ENCODE measurements around the gene ANKRD23.

The ANKRD23 gene

DNA sequence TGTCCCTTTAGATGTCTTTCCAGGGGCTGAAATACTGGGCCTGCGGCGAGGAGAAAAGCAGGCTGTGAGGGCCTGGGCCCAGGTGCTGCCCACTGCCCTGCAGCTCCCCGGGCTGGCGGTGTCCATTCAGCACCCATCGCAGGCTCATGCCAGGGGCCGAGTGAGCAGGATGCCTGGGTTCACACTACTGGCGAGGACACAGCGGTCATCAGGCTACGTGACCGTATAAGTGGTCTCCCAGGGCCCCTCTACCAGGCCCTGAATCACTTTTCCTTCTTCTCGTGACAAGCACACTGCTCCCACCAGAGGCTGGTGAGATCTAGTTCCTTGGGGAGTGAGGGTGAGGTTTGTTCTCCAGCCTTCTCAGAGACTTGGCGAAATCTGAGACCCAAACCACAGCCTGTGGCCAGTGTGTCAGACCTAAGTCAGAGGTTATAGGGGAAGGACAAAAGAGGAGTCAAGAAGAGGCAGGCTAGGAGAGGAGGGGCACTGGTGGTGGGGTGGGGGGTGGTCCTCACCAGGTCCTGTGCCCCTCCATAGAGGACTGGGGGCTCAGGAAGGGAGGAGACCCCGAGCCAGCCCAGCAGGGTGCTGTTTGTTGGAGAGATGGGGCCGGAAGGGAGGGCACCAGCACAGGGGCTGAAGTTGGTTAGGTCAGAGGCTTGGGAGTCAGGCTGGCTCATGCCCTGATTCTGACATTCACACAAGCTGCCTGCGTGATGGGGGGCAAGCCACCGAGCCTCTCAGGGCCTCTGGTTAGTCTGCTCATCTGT lies 32.6 kb upstream of the ANKRD23 start:
- no peak overlapping the region for H3K4me2 ChIP-seq (ENCODE audit: low read length)

GRCh38 chr2:96875498-96876268 lies 31.9 kb upstream of the ANKRD23 start:
- H2AFZ ChIP-seq (ENCODE audit: low read length): no peak overlapping the region
- no peak overlapping the region for H3K9ac ChIP-seq (ENCODE audit: low read length)
- H3K4me2 ChIP-seq (ENCODE audit: low read length): no peak overlapping the region
- no peaks in the 10 kb centered on the region for H3K9me2 ChIP-seq (ENCODE audit: low read depth, low read length)
- no peaks in the 10 kb centered on the region for H4K20me1 ChIP-seq (ENCODE audit: insufficient read depth, low read length)
- H3K27ac ChIP-seq (ENCODE audit: low read depth, low read length, poor library complexity, severe bottlenecking): no peak overlapping the region
- H3K4me3 ChIP-seq (ENCODE audit: low read depth, low read length, poor library complexity, severe bottlenecking): no peak overlapping the region
- no peak for TF ChIP-seq EZH2 (IDR thresholded peaks at IDR 0.05; ENCODE audit: borderline replicate concordance, low read length)
- TF ChIP-seq CTCF (IDR thresholded peaks at IDR 0.05; ENCODE audit: low read length): no peak
- H3K9me3 ChIP-seq (ENCODE audit: low read length): no peaks in the 10 kb centered on the region
- H3K27me3 ChIP-seq (ENCODE audit: insufficient read depth, low read length): peaks cover 19% of the 10 kb centered on the region
- no peaks in the 10 kb centered on the region for H3F3A ChIP-seq (ENCODE audit: insufficient read depth, low read length)
- no peaks in the 10 kb centered on the region for H3K79me2 ChIP-seq (ENCODE audit: insufficient read depth, low read length)
- peaks cover 5% of the 10 kb centered on the region for H3K4me1 ChIP-seq (ENCODE audit: insufficient read depth, low read length, severe bottlenecking)
- no peaks in the 10 kb centered on the region for H3K36me3 ChIP-seq (ENCODE audit: insufficient read depth, low read length)

More for the DNA sequence above, 32.6 kb upstream of the ANKRD23 start:
- Histone ChIP-seq H3K4me1 (ENCODE audit: insufficient read depth, low read length, severe bottlenecking) (peaks cover 5% of the 10 kb centered on the region), H3K9ac (ENCODE audit: low read length) (no peak overlapping the region), H3K27me3 (ENCODE audit: insufficient read depth, low read length) (peaks cover 19% of the 10 kb centered on the region), H3K79me2 (ENCODE audit: insufficient read depth, low read length) (no peaks in the 10 kb centered on the region), H3F3A (ENCODE audit: insufficient read depth, low read length) (no peaks in the 10 kb centered on the region), H4K20me1 (ENCODE audit: insufficient read depth, low read length) (no peaks in the 10 kb centered on the region), H3K36me3 (ENCODE audit: insufficient read depth, low read length) (no peaks in the 10 kb centered on the region), H3K4me3 (ENCODE audit: low read depth, low read length, poor library complexity, severe bottlenecking) (no peak overlapping the region), H3K9me2 (ENCODE audit: low read depth, low read length) (no peaks in the 10 kb centered on the region), H3K9me3 (ENCODE audit: low read length) (no peaks in the 10 kb centered on the region), H2AFZ (ENCODE audit: low read length) (no peak overlapping the region), H3K27ac (ENCODE audit: low read depth, low read length, poor library complexity, severe bottlenecking) (no peak overlapping the region)
- TF ChIP-seq EZH2 (IDR thresholded peaks at IDR 0.05; ENCODE audit: borderline replicate concordance, low read length): no peak
- TF ChIP-seq CTCF (IDR thresholded peaks at IDR 0.05; ENCODE audit: low read length): no peak

DNA sequence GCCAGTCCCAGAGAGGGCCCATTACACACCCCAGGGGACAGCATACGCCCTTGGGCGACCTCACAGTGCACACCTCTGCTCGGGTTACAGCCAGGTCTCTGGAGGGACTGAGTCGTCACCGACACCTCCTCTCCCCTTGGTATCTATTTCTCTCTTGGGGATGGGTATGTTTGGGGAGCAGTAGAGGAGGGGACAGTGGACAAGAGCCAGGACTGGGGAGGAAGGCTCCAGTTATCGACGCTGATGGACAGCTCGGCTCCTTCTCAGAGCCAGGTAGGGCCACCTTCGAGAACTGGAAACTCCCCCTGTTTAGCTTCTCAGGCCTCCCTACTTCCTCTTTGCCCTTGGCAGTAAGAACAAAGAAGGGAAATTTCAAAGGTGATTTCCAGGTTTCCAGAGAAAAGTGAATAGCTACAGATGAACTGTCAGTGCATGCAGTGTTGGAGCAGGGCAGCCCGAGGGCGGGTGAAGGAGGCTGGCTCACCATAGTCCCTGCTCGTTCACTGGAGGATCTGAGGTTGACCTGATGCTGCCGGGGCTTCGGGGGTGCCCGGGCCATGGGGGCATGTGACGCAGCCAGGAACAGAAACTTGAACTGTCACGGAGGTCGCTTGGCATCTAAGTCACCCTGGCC lies 30.5 kb upstream of the ANKRD23 start:
- H3F3A ChIP-seq (ENCODE audit: insufficient read depth, low read length): no peaks in the 10 kb centered on the region
- no peak overlapping the region for H3K4me3 ChIP-seq (ENCODE audit: low read depth, low read length, poor library complexity, severe bottlenecking)
- peaks cover 19% of the 10 kb centered on the region for H3K27me3 ChIP-seq (ENCODE audit: insufficient read depth, low read length)
- H3K36me3 ChIP-seq (ENCODE audit: insufficient read depth, low read length): no peaks in the 10 kb centered on the region
- no peaks in the 10 kb centered on the region for H3K9me3 ChIP-seq (ENCODE audit: low read length)
- no peaks in the 10 kb centered on the region for H4K20me1 ChIP-seq (ENCODE audit: insufficient read depth, low read length)
- TF ChIP-seq CTCF (IDR thresholded peaks at IDR 0.05; ENCODE audit: low read length) (no peak), EZH2 (IDR thresholded peaks at IDR 0.05; ENCODE audit: borderline replicate concordance, low read length) (no peak)
- H3K27ac ChIP-seq (ENCODE audit: low read depth, low read length, poor library complexity, severe bottlenecking): no peak overlapping the region
- H3K79me2 ChIP-seq (ENCODE audit: insufficient read depth, low read length): no peaks in the 10 kb centered on the region
- no peaks in the 10 kb centered on the region for H3K9me2 ChIP-seq (ENCODE audit: low read depth, low read length)
- peaks cover 5% of the 10 kb centered on the region for H3K4me1 ChIP-seq (ENCODE audit: insufficient read depth, low read length, severe bottlenecking)
- no peak overlapping the region for H2AFZ ChIP-seq (ENCODE audit: low read length)
- H3K9ac ChIP-seq (ENCODE audit: low read length): no peak overlapping the region
- no peak overlapping the region for H3K4me2 ChIP-seq (ENCODE audit: low read length)

Data from OCI-LY1 (cell line).